Measurements from ENCODE around the gene CDK9.

Gene CDK9

GRCh38 chr9:127805620-127806019 lies 19.8 kb downstream of the CDK9 start:
- no peak for DNase-seq

DNA sequence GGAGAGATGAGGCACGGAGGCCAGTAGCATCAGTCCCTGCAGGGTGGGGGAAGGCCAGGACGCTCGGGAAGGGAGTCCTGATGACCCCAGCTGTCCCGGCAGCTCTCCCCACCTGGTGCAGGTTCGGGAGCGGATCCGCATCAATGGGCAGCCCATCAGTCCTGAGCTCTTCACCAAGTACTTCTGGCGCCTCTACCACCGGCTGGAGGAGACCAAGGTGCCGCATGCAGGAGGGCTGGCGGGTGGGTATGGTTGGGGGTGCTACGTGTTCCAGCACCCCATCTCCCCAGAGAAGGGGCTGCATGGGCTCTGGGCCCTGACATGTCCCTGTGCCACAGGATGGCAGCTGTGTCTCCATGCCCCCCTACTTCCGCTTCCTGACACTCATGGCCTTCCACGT lies 21.0 kb downstream of the CDK9 start:
- no peak for DNase-seq

DNA sequence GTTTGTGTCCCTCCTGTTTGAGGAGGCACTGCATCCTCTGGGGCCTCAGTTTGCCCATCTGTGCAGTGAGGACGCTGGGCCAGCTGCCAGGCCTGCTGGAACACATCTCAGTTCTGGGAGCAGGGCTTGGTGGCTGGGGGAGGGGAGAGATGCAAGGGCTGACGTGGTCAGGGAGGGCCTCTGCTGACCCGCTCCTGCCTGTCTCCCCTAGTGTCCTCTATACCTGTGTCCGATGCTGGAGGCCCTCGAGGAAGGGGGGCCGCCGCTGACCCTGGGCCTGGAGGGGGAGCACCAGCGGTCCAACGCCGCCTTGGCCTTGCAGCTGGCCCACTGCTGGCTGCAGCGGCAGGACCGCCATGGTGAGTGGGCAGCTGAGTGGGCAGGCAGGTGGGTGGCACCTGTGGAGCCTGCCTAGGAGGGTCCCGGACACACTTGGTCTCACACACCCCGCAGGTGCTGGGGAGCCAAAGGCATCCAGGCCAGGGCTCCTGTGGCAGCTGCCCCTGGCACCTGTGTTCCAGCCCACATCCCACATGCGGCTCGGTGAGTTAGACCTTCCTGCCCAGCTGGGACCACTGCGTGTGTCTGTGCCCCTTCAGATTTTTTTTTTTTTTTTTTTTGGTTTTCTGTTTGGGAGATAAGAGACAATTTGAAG lies 22.6 kb downstream of the CDK9 start:
- no peak for DNase-seq

DNA sequence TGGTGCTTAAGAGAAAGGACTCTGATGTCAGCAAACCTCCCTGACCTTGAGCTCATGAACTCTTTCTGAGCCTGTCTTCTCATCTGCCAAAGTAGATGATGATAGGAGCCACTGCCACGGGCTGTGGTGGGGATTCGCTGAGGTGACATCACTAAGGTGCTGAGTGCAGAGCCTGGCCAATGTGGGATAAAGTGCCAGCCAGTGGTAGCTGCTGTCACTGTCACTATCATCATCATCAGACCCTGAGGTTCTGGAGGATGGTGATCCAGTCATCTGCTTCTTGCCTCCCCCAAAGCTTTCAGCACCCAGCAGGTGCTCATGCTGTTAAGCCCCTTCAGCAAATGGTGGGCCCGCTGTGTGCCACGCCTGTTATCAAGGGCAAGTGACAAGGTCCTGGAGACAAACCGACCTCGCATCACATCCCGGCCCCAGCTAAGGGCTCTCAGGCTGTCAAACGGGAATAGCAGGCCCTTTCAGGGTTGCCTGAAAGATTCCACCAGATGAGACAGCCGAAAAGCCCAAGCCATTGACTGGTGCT lies 23.2 kb downstream of the CDK9 start:
- no peak for DNase-seq

GRCh38 chr9:127809540-127810377 lies 23.9 kb downstream of the CDK9 start:
- DNase-seq: no peak

DNA sequence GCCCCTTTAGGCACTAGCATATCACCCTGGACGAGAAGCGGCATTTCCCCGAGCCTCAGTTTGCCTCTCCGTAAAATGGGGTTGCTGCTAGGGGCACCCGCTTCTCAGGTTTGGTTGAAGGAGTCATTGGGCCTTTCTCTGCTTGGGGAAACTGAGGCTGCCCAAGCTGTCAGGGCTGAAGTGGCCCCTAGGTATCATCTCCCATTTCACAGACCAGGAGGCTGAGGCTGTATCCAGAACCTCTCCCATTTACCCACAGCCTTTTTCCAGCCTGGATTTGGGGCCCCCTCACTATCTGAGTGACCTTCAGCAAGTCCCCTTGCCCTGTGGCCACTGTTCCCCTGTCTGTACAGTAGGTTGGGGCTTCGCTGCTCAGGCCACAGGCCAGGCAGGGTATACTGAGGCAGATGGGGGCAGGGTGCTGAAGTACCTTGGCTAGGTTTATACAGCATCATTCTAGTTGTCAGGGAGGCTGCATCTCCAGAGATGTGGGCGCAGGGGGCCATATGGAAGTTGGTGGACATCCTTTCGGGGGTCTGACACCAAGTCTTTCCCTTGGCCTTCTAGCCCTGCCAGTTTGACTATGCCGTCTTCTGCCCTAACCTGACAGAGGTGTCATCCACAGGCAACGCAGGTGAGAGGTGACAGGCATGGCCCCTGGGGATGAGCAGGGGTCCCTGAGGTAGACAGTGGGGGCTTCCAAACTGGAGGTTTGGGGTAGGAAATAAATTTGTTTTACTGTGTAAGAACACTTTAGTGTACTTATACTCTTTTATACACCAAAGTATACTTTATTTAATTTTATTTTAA lies 24.7 kb downstream of the CDK9 start:
- DNase-seq: no peak

GRCh38 chr9:127812011-127812410 lies 26.2 kb downstream of the CDK9 start:
- DNase-seq: no peak

DNA sequence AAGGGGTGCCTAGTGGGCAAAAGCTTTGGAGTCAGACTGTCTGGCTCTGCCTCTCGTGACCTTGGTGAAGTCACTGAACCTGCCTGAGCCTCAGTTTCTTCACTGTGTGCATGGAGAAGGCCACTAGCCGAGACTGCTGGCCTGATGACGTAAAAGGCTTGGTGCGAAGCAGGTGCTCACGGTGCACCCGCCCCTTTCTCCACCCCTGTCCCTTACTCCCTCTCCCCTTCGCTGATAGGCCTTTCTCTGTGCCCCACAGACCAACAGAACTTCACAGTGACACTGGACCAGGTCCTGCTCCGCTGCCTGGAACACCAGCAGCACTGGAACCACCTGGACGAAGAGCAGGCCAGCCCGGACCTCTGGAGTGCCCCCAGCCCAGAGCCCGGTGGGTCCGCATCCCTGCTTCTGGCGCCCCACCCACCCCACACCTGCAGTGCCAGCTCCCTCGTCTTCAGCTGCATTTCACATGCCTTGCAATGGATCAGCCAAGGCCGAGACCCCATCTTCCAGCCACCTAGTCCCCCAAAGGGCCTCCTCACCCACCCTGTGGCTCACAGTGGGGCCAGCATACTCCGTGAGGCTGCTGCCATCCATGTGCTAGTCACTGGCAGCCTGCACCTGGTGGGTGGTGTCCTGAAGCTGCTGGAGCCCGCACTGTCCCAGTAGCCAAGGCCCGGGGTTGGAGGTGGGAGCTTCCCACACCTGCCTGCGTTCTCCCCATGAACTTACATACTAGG lies 27.3 kb downstream of the CDK9 start:
- no peak for DNase-seq

GRCh38 chr9:127813686-127814226 lies 27.9 kb downstream of the CDK9 start:
- no peak for DNase-seq

DNA sequence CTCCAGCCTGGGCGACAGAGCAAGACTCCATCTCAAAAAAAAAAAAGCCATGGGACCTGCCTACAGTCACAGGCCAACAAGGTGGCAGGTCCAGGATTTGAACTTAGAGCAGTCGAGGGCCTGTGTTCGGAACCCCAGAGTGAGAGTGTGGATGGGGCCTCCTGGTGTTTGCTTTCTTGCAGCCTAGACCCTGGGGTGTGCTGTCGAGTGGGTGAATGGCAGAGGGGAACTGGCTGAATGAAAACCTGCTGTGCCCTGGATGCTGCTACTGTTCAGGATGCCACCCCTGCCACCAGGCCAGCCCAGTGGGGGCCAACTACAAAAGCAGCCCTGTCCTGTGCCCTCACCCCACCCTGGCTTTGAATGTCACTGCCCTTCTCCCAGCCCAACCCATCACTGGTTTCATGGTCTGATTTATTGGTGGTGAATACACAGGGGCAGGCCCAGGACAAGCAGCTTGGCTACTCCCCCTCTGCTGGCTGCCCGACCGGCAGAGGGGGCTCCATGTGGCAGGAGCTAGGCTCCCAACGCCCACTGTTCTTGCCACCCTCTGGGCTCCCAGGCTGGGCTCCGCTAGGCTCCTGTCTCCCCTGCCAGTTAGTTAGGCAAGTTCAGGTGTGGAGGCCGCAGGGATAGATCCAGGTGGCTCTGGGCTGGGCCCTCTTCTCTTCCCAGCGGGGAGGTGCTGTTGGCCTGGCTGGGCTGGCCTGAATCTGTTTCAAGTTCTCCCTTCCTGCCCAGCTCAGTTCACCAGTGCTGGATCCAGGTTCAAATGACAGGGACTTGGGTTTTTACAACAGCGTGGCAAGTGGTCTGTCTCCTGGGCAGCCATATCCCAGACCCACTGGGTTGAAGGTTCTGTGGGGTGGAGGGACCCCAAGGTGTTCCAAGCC lies 29.0 kb downstream of the CDK9 start:
- no peak for DNase-seq

DNA sequence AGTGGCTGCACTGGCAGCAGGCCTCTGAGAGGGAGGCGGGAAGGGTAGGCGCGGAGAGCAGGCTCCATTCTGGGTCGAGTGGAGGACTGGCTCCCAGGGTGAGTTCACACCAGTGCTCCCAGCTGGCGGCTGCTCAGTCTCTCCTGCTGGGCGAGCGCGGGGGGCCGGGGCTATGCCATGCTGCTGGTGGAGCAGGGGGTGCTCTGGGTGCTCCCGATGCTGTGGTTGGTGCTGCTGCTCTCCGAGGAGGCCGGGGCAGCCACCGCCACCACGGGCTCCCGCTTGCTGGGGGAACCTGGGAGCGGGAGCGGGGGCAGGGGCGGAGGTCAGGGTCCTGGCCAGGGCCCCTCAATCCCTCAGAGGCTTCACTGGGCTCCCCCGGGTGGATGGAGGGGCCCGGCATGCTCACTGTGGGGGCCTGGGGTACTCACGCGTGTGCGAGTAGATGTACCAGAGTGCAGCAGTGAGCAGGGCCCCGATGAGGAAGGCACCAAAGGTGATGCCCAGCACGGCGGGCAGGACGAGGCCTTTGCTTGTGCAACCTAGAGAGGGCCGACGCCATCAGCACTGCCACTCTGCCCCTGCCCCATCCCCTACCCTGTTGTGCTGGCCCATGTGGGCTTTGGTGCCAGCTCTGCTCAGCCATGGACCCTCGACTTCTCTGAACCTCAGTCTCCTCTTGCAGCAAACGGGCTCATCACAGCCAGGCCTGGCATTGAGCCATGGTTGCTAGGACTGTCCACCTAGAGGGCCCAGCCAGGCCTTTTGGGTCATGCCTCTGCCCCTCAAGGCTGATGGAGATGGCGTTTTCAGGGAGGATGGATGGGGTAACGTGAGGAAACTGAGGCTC lies 29.9 kb downstream of the CDK9 start:
- no peak for DNase-seq

GRCh38 chr9:127816362-127816725 lies 30.5 kb downstream of the CDK9 start:
- DNase-seq: no peak

DNA sequence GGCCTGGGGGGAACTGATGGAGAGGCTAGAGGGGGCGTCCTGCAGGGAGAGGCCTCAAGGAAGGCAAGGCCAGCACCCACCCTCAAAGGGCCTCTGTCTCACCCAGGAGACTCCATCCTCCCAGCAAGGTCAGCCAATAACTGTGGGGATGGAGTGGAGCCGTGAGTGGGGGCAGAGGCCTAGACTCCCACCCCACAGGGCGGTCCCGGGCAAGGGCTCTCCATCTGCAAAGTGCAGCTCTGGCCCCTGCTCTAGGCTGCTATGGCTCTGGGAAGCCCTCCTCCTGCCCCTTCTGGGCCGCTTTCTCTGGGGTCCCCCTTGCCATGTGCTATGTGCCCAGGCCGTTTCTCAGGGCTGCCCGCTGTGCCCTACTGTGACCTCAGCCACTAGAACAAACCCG lies 30.9 kb downstream of the CDK9 start:
- no peak for DNase-seq

- no peak for DNase-seq
Measured at GRCh38 chr9:127817881-127818434, 32.1 kb downstream of the CDK9 start.

DNA sequence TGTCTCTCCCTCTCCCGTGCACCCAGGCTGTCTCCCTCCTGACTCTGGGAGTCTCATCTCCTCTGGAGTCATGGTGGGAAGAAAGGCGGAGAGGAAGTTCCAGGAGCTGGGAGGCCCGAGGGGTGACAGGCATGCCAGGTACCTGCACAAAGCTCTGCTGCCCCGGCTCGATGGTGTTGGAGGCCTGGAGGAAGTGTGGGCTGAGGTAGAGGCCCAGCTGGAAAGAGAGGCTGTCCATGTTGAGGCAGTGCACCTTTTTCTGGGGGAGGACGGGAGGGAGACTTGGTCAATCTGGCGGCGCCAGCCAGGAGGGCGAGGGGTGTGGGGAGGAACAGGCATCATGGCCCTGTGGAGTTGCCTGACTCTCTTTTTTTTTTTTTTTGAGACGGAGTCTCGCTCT lies 32.7 kb downstream of the CDK9 start:
- DNase-seq: no peak

DNA sequence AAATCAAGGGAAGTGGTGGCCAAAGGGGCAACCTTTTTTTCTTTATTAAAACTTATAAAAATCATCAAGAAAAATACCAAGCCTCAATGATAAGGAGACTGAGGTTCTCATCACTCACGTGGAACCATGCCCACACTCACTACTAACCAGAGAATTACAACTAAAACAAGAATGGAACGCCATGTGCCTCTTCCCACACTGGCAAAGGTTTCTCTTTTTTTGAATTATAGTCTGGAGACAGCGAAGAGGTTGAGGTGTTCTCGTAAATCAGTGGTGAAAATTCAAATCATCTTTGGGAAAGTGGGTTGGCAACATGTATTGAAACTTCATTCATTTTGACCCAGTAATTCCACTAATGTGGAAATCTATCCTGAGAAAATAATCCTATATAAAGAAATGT lies 36.3 kb downstream of the CDK9 start:
- DNase-seq: no peak

DNA sequence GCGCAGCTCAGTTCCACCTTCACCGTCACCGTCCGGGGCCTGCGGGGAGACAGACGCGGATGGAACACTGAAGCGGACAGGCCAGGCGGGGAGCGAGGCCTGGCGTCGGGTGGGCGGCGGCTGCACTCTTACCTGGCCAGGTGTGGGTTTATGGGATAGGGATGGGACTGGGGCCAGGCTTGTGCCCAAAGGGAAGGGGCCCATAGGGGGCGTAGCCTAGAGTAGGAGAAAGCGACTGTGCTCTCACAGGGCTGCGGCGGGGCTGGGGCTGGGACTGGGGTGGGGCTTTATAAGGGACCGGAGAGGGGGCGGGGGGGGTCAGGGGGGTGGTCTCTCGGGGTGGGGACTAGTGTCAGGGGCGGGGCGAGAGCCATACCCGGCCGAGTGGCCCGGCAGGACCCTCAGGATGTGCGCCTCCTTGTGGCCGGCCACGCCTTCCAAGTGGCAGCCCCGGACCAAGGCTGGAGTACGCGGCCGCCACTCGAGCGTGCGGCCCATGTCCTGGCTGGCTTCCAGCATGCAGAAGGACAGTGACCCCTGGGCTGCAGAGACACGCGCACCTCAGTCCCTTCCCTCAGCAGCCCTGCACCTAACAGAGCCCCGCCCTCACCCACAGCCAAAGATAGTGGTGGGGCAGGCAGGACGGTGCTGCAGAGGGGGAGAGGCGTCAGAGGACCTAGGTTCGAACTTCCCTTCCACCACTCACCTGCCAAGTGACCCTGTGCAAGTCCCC lies 39.7 kb downstream of the CDK9 start:
- no peak for DNase-seq

- DNase-seq: no peak
Measured at GRCh38 chr9:127826253-127826913, 40.5 kb downstream of the CDK9 start.
